Activated CD4-positive, alpha-beta T cell treated with anti-CD3 and anti-CD28 coated beads, Interleukin-2, amount 50 U/mL, for 16 hours (primary cell): ENCODE data around the gene ITFG1.

Source experiments
- DNase-seq: peaks from one replicate; pipeline ENCODE4 v3.0.0-alpha.2; 2020

ITFG1 gene

DNA sequence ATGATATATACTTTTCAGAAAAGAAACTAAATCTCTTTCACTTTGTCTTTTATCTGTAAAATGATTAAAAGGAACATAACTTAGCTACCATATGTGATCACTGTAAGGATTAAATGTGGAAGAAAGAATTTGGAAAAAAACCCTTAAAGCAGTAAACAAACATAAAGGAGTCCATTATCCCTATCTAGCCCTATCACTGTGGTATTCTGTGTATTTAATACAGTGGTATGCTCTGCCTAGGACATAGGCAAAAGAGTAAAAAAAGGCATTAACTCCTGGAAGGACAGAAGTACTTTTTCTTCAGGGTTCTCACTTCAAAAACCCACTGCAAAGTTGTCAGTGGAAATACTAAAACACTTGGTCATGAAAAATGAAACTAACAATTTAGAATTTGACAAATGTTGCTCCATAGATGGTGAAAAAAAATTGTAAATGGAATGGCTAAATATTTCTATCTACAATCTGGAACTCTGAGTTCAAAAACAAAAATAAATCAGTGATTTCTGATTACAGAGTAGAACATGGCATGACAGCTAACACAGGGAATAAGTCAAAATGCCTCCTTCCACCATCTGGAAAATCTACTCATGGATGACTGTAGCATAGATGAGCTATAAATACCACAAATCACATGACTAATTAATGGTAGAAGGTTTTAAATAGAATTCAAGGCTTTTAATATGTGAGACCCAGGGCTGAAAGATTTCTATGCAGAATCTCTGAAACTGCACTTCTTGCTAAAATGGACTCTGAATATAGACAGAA is 140.1 kb downstream of the ITFG1 start:
- DNase-seq: no peak

DNA sequence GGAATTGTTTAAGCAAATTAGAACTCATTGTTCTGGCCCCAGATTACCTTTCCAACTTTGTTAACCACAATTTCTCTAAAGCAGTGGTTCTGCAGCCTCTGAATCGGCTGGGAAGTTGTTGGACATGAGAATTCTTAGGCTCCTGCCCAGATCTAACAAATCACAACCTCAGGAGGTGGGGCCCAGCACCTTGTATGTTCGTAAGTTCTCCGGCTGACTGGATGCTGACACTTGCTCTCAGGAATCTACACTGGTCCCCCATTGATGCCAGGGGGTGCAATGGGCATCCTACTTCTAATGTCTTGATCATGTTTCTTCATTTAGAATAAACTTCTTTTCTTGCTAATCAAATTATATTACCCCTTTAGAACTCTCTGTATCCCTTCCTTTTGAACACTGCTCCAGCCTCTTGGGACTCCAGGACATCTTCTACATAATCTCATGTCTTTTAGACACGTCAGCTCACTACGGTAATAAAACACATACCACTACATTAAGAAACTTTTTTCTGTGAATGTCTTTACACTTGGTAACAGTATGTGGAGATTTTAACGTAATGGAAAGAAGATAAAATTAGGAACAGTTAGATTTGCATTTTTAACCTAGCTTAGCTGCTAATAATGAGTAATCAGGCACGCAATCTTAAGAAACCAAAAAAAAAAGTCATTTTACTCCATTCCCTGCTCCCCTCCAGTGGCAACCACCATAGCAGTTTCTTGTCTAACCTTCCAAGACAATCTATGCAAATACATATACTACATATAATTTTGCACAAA is 143.2 kb downstream of the ITFG1 start:
- no peak for DNase-seq

DNA sequence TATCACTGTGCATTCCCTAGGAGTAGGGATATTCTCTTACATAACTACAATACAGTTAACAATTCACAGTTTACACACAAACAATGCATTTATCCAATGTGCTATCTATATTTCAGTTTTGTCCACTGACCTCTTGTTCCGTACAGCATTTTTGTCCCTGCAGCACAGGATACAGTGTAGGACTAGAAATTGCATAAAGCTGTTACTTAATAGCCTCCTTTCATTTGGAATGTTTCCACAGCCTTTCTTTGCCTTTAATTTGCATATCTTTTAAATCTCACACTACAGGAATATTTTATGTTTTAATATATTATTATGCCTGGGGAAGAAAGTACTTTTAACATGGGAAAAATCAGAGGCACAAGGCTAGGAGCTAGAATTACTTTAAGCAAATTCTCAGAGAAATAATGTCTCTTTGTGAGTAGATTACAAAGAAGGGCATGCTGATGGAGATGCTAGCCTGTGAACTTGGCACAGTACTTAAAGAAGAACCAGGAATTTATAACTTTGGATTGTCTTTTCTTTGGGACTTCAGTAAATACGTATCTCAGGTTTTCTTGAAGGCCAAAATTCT is 144.3 kb downstream of the ITFG1 start:
- DNase-seq: no peak

DNA sequence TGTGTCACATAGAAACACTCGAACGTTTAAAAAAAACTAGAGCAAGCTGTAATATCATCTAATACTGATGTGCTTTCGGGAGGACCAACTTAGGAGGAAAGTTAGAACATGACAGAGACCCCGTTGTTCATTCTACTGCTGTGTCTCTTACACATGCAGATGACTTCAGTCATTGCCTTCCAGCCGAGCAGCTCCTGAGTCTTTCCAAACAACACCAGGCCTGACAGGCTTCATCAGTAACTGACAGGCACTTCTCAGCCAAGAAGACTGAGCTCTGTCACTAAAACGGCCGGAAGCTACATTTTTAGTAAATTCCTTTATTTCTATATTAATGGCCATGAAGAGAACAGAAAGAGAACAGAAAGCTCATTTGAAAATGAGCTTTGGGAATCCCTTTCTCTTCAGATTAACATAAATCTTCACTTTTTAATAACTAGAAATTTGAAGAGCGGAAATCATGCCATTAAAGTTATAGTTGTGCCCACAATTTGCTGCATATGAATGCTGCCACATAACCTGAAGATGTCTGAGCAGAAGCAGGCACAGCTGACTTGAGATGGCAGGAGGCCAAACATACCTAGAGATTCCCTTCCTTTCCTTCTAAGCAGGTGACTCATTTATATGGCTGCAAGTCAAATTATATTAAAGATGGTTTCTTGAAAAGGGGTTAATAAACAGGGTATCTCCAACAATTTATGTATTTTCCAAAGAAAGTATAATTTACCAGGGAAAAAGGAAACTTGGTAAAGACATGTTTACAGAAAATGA is 148.9 kb downstream of the ITFG1 start:
- no peak for DNase-seq

DNA sequence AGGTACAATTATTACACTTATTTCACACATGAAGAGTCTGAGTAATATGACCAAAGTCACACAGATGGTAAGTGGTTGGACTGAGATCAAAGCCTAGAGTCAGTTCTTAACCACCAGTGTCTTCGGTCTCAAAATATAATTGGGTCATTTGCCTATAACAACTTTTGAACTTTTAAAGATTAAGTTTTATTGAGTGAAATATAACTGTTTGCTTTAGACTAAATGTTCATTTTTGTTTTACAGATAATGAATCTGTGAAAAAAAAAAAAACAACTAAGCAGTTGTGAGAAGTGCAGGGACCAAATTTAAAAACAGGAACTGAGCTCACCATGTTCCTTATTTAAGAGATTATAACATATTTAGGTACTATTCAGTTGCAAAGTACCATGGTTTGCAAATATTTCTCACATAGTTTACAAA is 150.1 kb downstream of the ITFG1 start:
- no peak for DNase-seq

DNA sequence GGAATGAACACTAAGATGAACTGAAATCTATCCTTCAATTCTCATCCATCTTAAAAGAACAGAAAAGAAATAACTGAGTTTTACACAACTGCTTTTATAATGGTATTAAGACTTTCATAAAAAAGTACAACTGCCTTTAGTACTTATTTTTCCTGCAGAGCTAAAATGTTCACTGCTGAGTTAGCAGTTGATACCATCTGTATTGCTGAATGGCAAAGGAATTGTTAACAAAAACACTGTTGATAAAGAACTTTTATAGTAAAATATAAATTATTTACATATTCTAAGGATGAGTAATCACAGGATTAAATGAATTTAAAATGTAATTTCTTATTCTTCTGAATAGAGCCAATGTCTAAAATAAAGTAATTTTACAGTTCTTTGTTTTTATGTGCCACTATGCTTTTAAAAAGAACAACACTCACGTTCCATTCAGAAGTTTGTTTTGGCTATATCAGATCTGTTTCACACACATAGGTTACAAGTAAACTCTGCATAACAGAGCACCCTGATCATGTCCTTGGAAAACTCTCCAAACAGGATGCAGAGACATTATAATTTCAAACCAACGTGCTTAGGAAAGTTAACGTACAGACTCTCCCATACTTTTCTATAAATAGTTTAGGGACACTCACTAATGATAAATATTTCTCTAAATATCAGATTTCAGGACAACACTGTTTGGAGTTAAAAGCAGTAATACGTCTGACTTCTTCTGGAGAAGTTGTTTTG is 151.1 kb downstream of the ITFG1 start:
- no peak for DNase-seq

DNA sequence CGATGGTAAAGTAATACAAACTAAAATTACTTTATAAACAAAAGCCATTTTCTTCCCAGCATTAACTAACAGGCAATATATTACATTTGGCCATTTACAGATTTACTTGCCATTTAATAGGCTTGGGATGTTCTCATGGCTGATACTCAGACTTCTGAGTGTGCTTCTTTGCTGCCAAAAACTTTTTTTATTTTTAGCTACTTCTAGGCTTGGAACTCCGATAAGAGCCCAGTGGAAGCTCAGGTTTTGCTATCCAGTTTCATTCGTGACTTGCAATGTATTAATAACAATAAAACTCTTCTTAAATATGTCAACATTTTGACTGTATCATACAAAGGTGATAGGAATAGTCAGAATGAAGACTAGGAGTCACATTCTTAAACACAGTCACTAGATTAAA is 152.3 kb downstream of the ITFG1 start:
- DNase-seq: no peak

DNA sequence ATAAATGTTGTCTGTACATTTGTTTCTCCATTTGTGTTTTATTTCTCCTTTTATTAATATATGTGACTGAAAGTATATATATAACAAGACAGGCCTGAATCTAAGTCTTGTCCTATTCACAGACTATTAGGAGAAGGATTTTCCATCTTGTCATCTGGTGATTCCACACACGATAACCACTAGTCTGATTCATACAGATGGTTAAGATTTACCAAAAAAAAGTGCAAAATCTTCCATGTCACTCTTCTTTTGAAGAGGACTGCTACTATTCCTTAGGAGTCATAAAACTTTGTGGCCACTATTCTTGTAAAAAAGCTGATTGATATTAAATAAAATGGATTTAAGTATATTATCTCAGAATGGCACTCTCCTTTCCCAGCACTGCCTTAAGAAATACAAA is 156.3 kb downstream of the ITFG1 start:
- DNase-seq: no peak

DNA sequence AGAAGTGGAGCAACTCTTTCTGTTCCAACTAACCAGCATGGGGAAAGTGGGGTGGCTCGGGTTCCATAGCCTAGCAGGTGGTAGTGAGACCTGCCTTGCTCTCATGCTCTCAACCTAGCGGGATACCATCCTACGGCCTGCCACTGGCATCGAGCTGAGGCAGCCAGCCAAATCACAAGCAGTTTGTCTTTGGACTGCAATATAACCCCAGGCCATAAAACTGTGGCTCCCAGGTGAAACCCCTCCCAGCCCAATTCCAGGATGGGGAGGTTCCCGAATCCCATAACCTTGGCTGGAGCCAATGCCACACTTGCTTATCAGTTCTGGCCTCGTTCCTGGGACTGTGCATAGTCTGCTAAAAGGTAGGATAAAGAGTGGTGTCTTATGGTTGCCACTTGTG is 161.3 kb downstream of the ITFG1 start:
- DNase-seq: no peak

DNA sequence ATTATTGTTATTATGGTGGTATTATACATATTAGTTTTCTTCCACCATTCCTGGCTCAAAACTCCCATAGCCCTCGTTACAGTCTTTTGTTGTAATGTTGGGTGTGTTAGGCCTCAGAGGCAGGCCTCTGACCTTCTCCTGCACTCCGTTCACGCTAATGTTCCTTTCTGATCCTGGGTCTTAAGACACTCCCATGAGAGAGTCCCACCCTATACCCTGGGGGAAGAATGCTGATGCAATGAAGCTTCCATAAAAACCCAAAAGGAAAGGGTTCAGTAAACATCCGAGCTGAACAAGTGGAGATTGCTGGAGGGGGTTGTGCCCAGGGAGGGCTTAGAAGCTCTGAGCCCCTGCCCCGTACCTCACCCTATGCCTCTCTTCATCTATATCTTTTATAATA is 175.9 kb downstream of the ITFG1 start:
- no peak for DNase-seq

DNA sequence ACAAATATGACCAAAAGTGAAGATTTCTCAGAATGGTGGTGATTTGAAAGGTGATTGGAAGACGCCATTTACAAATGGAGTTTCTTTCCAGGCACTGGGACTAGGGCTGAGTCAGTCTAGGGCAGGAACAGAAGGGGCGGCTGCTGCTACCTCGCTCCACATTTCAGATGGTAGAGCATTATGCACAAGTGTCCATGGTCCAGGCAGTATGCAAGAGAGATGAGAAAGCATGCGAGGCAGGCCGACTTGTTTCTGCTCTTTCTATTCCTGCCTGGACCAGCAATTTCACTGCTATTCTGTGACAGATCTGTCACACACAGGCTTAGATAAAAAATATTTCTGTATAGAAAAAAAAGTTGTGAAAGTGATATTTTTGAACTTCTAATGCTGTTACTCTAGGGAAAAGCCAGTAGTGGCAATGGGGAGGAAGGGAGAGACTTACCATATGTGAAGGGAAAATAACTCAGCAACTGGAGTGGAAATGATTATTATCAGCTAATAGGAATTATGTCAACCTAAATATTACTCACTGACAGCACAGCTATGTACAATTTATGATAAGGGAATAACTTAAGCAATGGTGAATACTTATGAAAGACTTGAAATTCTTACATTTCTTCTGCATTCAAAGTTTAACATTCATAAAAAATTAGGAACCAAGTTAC is 182.4 kb downstream of the ITFG1 start:
- no peak for DNase-seq

DNA sequence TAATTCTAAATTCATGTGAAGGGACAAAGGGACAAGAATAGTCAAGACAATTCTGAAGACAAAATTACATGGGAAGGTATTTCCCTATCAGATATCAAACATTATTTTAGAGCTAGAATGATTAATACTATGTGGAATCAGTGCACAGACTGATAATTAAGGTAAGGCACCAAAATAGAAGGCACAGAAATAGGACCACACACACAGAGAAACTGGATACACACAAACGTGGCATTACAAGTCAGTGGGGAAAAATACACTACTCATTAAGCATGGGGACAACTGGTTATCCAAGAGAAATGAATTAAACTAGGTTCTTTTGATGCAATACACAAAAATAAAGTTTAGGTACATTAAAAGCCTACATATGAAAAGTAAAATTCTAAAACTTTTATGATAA is 184.3 kb downstream of the ITFG1 start:
- DNase-seq: no peak

DNA sequence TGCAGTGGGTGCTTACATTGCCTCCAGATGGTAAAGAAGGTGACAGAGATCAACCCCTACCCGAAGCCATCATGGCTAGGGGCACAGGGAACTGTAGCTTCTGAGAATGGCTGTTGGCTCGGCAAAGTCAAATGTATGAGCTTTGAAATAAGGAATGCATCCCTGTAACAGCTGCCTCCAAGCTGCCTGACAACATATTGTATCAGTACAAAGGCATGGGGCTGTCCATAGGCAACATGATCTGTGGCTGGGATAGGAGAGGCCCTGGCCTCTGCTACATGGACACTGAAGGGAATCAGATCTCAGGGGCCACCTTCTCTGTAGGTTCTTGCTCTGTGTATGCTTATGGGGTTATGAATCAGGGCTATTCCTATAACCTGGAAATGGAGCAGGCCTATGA is 197.9 kb downstream of the ITFG1 start:
- DNase-seq: no peak

DNA sequence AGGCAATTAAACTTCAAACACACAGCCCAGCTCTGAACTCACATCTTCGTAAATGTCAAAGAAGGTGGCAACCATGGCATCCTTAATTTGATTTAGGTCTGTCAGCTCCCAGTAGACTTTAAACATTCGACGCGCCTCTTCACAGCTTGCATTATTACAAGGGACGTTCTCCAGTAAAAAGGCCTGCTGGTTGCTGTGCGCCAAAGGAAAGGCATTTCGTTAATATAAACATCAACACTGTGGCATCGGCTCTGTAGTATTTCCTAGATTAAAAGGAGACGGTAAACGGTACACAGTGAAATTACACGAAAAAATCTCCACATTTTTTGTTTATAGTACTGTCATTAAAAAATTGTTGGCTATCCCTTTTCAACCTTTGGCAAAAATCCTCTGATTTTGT is 200.4 kb downstream of the ITFG1 start:
- no peak for DNase-seq

DNA sequence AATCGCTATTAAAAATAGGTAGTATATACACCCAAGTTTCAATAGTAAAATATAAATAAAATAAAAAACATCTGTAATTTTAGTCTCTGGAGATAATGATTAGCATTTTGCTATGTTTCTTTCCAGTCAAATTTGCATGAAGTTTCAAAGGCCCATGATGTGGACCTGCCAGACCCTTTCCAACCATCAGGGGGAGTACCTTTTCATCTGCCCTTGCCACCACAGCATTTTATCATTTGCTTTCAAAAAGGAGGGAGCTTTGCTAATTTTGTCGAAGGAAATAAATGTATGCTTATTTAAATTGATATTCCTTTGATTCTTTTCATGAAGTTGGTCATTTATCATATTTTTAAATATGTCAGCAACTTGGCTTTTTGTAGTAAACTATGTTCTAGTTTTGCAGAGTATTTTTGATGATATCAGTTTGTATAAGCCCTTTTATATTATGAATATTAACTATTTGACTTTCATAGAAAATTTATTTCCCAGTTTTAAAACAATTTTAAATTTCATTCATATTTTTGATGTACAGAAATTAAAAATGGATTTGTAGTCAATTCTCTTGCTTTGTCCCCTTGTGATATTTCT is 201.9 kb downstream of the ITFG1 start:
- DNase-seq: peak; percentile 10

DNA sequence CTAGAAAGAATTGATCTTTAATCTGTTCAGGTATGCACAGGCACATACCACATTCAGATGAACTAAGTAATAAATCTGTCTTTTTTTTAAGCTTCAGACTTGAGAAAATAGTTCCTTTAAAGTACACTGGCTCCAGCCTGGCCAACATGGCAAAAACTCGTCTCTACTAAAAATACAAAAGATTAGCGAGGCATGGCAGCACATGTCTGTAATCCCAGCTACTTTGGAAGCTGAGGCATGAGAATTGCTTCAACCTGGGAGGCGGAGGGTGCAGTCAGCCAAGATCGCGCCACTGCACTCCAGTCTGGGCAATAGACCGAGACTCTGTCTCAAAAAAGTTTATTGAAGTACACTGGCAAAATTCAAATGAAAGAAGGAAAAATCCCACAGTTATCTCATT is 206.1 kb downstream of the ITFG1 start:
- DNase-seq: no peak

DNA sequence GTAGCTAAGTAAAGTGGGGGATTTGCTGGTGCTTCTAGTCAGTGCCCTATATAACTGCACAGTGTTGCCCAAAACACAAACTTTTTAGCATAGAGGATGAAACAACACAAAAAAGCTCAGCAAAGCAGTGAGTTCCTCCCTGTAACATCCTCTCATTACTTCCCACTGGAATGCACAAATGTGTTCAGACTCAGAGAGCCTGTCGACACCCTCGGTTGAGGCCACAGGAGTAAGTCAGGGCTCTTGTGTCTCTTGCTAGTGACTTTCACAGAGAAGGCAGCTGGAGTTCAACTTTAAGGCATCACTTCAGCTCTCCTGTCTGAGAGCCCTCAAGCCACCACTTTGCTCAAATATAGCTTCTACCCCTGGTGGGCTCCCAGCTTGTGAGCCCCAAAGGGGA is 209.9 kb downstream of the ITFG1 start:
- DNase-seq: no peak

DNA sequence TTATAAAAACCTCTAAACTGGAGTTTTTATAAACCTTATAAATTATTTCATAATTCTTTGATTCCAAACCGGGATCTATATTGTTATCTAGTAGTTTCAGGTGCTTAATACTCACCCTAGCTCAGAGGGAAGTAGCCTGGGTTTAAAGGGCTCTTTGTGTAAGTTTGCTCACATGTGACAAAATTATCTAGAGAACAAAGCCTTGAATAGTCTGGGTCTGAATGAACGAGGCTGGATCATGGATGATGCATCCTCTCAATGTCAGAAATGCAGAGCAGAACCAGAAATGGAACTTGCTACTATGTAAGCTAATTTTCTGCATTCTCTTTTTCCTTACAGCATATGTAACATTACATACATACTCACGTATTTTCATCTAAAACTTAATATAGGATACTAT is 213.2 kb downstream of the ITFG1 start:
- no peak for DNase-seq

DNA sequence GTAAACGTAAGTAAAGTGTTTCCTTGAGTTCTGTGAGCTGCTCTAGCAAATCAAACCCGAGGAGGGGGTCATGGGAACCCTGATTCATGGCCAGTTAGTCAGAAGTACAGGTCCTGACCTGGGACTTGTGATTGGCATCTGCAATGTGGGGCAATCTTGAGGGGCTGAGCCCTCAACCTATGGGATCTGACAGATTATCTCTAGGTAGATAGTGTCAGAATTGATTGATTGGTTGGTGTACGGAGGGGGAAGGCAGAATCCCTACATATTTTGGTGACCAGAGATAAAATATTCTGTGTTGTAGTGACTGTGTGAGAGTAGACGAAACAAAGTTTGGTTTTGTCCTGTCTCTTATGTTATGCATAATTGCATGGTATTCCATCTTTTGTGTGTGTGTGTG is 216.7 kb downstream of the ITFG1 start:
- no peak for DNase-seq

DNA sequence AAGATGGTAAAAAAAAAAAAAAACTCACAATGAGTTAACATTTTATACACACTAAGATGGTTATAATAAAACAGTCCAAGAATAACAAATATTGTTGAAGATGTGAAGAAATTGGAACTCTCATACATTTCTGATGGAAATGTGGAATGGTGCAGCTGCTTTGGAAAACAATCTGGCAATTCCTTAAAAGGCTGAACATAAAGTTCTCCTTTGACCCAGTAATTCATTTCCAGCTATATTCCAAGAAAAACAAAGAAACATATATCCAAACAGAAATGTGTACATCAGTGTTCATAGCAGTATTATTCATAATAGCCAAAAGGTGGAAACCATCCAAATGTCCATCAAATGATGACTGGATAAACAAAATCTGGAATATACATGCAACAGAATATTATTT is 219.8 kb downstream of the ITFG1 start:
- no peak for DNase-seq

DNA sequence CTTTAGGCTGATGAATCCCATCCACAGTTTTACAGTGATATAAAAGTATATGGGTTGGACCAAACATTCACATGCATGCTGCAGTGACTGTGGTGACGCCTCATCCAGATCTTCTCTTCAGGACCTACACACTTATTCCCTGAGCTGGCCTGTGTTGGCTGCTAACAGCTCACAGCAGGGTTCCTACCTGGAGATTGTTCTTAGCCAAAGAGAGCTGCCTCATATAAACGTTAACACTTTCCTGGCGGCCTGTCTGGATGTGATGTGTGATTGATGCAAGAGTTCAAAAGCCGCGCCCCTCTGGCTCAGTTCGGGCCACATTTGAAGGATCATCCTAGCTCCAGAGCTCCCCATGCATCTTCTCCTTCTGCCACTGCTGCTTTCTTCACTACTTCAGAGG is 224.1 kb downstream of the ITFG1 start:
- DNase-seq: no peak

DNA sequence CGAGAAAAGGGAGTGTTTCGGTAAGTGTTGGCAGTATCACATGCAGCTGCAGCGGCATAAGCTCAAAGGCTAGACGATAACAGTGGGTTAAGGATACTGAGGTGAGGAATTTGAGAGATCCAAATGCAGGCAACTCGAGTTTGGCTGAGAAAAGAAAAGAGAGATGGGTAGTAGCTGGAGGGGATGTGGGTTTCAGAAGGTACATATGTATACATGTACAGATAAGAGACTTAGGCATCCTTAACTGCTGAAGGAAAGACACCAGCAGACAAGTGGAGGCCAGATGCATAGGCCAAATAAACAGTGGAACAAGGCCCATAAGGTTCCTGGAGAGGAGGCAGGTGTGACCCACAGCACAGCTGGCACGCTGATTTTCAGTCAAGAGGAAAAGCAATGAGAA is 230.6 kb downstream of the ITFG1 start:
- no peak for DNase-seq
